Measurements from ENCODE around the gene ATAD1.

GRCh38 chr10:87781545-87781944 is 36.5 kb downstream of the ATAD1 start:
- TF ChIP-seq RAD21 (IDR thresholded peaks at IDR 0.05; ENCODE audit: low read depth) (no peak), REST (IDR thresholded peaks at IDR 0.05; ENCODE audit: low read depth) (no peak), CEBPB (IDR thresholded peaks at IDR 0.05) (no peak), USF1 (IDR thresholded peaks at IDR 0.05) (no peak), CREB1 (IDR thresholded peaks at IDR 0.05; ENCODE audit: low read depth) (no peak), TAF1 (IDR thresholded peaks at IDR 0.05; ENCODE audit: low read depth) (no peak), ZBTB7A (IDR thresholded peaks at IDR 0.05; ENCODE audit: low read depth) (no peak)
- TF ChIP-seq, protein P1, sequence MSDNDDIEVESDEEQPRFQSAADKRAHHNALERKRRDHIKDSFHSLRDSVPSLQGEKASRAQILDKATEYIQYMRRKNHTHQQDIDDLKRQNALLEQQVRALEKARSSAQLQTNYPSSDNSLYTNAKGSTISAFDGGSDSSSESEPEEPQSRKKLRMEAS (IDR thresholded peaks at IDR 0.05), result no peak

All from Ishikawa (cell line).